Fibroblast of upper back skin (primary cell): ENCODE results near the gene KDSR.

Experiments
- DNase-seq: peaks from one replicate; pipeline ENCODE4 v3.0.0-alpha.2; 2013

KDSR gene

GRCh38 chr18:63320123-63320974, 46.7 kb downstream of the KDSR start:
- DNase-seq = peak; percentile 84

- DNase-seq = peak; percentile 20
Measured at GRCh38 chr18:63319383-63320122, 47.5 kb downstream of the KDSR start, which contains the start of gene BCL2. TSS of gene BCL2 (minus strand) at chr18:63319769.

- no peak for DNase-seq
Measured at GRCh38 chr18:63318889-63319382, 48.1 kb downstream of the KDSR start.

GRCh38 chr18:63317982-63318888, 48.8 kb downstream of the KDSR start:
- DNase-seq = no peak

- DNase-seq = no peak
Measured at GRCh38 chr18:63317556-63317946, 49.5 kb downstream of the KDSR start.

GRCh38 chr18:63316612-63317555, 50.1 kb downstream of the KDSR start:
- DNase-seq = no peak

- peak; percentile 66 for DNase-seq
Measured at GRCh38 chr18:63315876-63316275, 51.1 kb downstream of the KDSR start.

- peak; percentile 5 for DNase-seq
Measured at GRCh38 chr18:63315131-63315662, 51.8 kb downstream of the KDSR start.

- no peak for DNase-seq
Measured at GRCh38 chr18:63314062-63314790, 52.8 kb downstream of the KDSR start.

GRCh38 chr18:63313396-63313917, 53.5 kb downstream of the KDSR start:
- DNase-seq = no peak

GRCh38 chr18:63312737-63313395, 54.1 kb downstream of the KDSR start:
- no peak for DNase-seq

- no peak for DNase-seq
Measured at GRCh38 chr18:63312019-63312409, 55.0 kb downstream of the KDSR start.

GRCh38 chr18:63311118-63312018, 55.6 kb downstream of the KDSR start:
- DNase-seq = no peak

GRCh38 chr18:63309422-63309821, 57.6 kb downstream of the KDSR start:
- no peak for DNase-seq

- peak; percentile 49 for DNase-seq
Measured at GRCh38 chr18:63307551-63308200, 59.3 kb downstream of the KDSR start.

- no peak for DNase-seq
Measured at GRCh38 chr18:63306819-63307550, 60.0 kb downstream of the KDSR start.

- DNase-seq = no peak
Measured at GRCh38 chr18:63306249-63306648, 60.8 kb downstream of the KDSR start.
